ENCODE data around the gene TREML4.

The TREML4 gene

GRCh38 chr6:41194386-41194785 lies 33.8 kb upstream of the TREML4 start:
- H3K4me3 ChIP-seq (ENCODE audit: low read depth, low read length) = no peak overlapping the region
- TF ChIP-seq, protein P1, sequence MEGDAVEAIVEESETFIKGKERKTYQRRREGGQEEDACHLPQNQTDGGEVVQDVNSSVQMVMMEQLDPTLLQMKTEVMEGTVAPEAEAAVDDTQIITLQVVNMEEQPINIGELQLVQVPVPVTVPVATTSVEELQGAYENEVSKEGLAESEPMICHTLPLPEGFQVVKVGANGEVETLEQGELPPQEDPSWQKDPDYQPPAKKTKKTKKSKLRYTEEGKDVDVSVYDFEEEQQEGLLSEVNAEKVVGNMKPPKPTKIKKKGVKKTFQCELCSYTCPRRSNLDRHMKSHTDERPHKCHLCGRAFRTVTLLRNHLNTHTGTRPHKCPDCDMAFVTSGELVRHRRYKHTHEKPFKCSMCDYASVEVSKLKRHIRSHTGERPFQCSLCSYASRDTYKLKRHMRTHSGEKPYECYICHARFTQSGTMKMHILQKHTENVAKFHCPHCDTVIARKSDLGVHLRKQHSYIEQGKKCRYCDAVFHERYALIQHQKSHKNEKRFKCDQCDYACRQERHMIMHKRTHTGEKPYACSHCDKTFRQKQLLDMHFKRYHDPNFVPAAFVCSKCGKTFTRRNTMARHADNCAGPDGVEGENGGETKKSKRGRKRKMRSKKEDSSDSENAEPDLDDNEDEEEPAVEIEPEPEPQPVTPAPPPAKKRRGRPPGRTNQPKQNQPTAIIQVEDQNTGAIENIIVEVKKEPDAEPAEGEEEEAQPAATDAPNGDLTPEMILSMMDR (IDR thresholded peaks at IDR 0.05; ENCODE audit: low read depth, low read length, missing control alignments) = no peak
- no peak for DNase-seq (ENCODE audit: low read depth)
- in situ Hi-C loops (cut with HindIII; ENCODE audit: low sequenced_read_pairs) = no loop called here

DNA sequence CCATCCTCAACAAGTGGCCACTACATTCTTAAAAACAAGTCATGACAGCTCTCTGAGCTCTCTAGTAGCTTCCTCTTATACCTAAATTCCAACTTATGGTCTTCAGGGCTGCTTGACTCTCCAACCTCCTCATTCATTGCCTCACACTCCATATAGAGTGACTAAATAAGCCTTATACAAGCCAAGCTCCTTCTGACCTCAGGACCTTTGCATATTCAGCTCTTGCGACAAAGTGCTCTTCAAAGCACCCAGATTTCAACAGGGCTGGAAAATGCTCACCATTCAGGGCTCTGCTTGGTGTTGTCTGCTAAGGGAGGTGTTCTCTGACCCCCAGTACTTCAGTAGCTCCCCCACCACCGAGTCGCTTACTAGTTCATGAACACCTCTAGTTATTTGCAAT lies 30.9 kb upstream of the TREML4 start:
- TF ChIP-seq, protein P1 (IDR thresholded peaks at IDR 0.05; ENCODE audit: low read depth, low read length, missing control alignments) = no peak
- in situ Hi-C loops (cut with HindIII; ENCODE audit: low sequenced_read_pairs) = no loop called here
- DNase-seq (ENCODE audit: low read depth) = no peak
- no peak overlapping the region for H3K4me3 ChIP-seq (ENCODE audit: low read depth, low read length)

DNA sequence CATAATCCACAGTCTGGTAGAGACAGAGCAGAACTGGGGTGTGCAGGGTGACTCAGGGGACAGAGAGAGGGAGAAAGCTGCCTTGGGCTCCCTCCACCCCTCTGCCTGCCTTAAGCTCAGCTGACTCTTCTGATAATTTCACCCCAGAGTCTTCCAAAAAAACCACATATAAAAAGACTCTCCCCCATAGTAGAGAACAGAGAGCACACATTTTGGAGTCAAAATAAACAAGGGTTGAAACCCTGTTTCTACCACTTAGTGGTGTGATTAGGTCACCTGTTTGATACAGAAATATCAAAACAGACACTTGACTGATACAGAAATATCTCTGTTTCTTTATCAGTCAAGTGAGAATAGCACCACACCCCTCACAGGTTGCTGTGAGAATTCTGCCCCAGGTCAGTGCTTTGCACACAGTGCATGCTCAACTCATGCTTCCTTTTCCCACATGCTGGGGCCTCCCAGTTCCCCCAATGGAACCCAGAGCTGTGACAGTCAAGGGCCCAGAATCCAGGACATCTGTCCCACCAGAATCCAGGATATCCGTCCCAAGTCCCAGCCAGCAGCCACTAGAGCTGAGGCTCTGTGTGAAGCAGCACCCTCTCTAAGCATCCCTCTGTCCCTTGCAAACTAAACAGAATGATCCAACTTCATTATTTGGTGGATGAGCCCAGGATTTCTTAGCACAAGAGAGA lies 28.4 kb upstream of the TREML4 start:
- DNase-seq (ENCODE audit: low read depth) = no peak
- no peak overlapping the region for H3K4me3 ChIP-seq (ENCODE audit: low read depth, low read length)
- in situ Hi-C loops (cut with HindIII; ENCODE audit: low sequenced_read_pairs) = no loop called here
- TF ChIP-seq, protein P1 (IDR thresholded peaks at IDR 0.05; ENCODE audit: low read depth, low read length, missing control alignments) = no peak

DNA sequence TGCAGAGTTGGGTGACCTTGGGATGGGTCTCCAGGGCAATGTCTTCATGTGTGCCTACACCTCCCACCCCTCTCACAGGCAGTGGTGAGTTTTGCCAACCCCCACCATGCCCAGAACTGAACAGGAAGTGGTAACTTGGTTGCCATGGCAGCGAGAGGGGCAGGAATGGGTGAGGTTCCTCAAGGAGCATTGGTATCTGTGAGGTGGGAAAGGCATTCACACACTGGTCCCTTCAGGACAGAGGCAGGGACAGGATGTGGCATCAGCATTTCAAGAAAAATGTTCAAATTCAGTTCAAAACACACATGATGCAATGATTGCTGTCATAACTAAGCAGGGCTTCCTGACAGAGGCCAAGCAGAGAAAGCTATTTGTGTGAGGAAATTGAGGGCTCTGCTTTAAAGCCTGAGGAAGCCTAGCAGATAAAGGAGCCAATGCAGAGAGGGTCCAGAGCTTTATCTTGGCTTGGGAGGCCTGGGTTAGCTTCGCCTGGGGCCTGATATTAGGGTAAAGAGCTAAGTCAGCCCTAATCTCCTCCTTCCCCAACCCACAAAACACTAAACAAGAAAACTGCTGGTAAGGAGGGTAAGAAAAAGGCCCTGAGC lies 27.8 kb upstream of the TREML4 start:
- H3K4me3 ChIP-seq (ENCODE audit: low read depth, low read length) = no peak overlapping the region
- TF ChIP-seq, protein P1 (IDR thresholded peaks at IDR 0.05; ENCODE audit: low read depth, low read length, missing control alignments) = no peak
- in situ Hi-C loops (cut with HindIII; ENCODE audit: low sequenced_read_pairs) = no loop called here
- no peak for DNase-seq (ENCODE audit: low read depth)

- in situ Hi-C loops (cut with HindIII; ENCODE audit: low sequenced_read_pairs) = no loop called here
- DNase-seq (ENCODE audit: low read depth) = no peak
- no peak within 1 kb of the TSS for H3K4me3 ChIP-seq (ENCODE audit: low read depth, low read length)
- TF ChIP-seq, protein P1 (IDR thresholded peaks at IDR 0.05; ENCODE audit: low read depth, low read length, missing control alignments) = no peak
Measured at GRCh38 chr6:41200901-41201763, 27.0 kb upstream of the TREML4 start, which contains the start of gene TREML2. TSS of gene TREML2 (minus strand) at chr6:41201149. CDS start at chr6:41201008, 141 bp downstream.

- in situ Hi-C loops (cut with HindIII; ENCODE audit: low sequenced_read_pairs) = no loop called here
- no peak overlapping the region for H3K4me3 ChIP-seq (ENCODE audit: low read depth, low read length)
- no peak for DNase-seq (ENCODE audit: low read depth)
- TF ChIP-seq, protein P1 (IDR thresholded peaks at IDR 0.05; ENCODE audit: low read depth, low read length, missing control alignments) = no peak
Measured at GRCh38 chr6:41201764-41202173, 26.4 kb upstream of the TREML4 start.

All from astrocyte of the cerebellum (primary cell).